SK-N-SH (cell line): ENCODE measurements around the gene GNAS. TPM values are rescaled to one million over a fixed set of nuclear protein-coding genes. Genes with fewer than 3 reads are reported as not detected.

Source experiments
- CTCF ChIA-PET: fragments of 300-600, 350-600 bp; formaldehyde crosslinking; extraction: SDS; loops from one replicate; lab custom pipeline; 2021; lab: Yijun Ruan, JAX
- POLR2A ChIA-PET: fragments of 350-600 bp; sonication (Branson Sonifier 250); formaldehyde crosslinking; extraction: SDS; loops from one replicate; lab custom pipeline; 2020; ENCODE audit warnings: antibody characterized with exemption, inconsistent platforms; lab: Yijun Ruan, JAX
- DNase-seq: peaks from one replicate; pipeline ENCODE4 v3.0.0; 2012
- H2AFZ ChIP-seq: fragments of 200-600 bp; sonication (generic); 2 replicates; pipeline ENCODE4 v1.8.1; 2016; ENCODE audit warnings: antibody characterized with exemption, mild to moderate bottlenecking, low read depth
- H3F3A ChIP-seq: fragments of 200-600 bp; sonication (generic); replicated peaks from 2 replicates; pipeline ENCODE3; 2016; ENCODE audit warnings: antibody characterized with exemption, mild to moderate bottlenecking; ENCODE audit not compliant: insufficient read depth
- H3K27ac ChIP-seq, 2 experiments: fragments of 200-500 bp in 1 of 2; fragments of 200-600 bp in 1 of 2; sonication (Bioruptor generic) in 1 of 2; sonication (generic), shearing (Covaris generic) in 1 of 2; 2 replicates each; pipeline versions ENCODE4 v1.5.1 to v1.6.1; 2014 to 2016; ENCODE audit warnings: low read depth in 2 of 2, inconsistent platforms in 1 of 2, low read length in 1 of 2, mild to moderate bottlenecking in 1 of 2, mixed read lengths in 1 of 2
- H3K27me3 ChIP-seq: fragments of 200-600 bp; sonication (generic), shearing (Covaris generic); 2 replicates; pipeline ENCODE4 v1.6.1; 2016; ENCODE audit warnings: mixed run types; ENCODE audit not compliant: insufficient read depth
- H3K36me3 ChIP-seq, 2 experiments: fragments of 200-500 bp in 1 of 2; fragments of 200-600 bp in 1 of 2; sonication (Bioruptor generic) in 1 of 2; sonication (generic) in 1 of 2; replicated peaks in 1 of 2; 2 replicates each; pipeline versions ENCODE3 to v1.5.1; 2014 to 2016; ENCODE audit warnings: low read length in 1 of 2, mild to moderate bottlenecking in 1 of 2; ENCODE audit not compliant: insufficient read depth in 2 of 2, control insufficient read depth in 1 of 2
- H3K4me1 ChIP-seq, 2 experiments: fragments of 200-500 bp in 1 of 2; fragments of 200-600 bp in 1 of 2; sonication (Bioruptor generic) in 1 of 2; sonication (generic), shearing (Covaris generic) in 1 of 2; 2 replicates each; pipeline versions ENCODE4 v1.5.1 to v1.6.1; 2014 to 2016; ENCODE audit warnings: low read depth in 1 of 2, low read length in 1 of 2, mixed run types in 1 of 2; ENCODE audit not compliant: insufficient read depth in 2 of 2, control insufficient read depth in 1 of 2
- H3K4me2 ChIP-seq: fragments of 200-600 bp; sonication (generic), shearing (Covaris generic); 2 replicates; pipeline ENCODE4 v1.6.1; 2017; ENCODE audit warnings: mixed run types
- H3K4me3 ChIP-seq, 2 experiments: fragments of 200-500 bp in 1 of 2; fragments of 200-600 bp in 1 of 2; sonication (Bioruptor generic) in 1 of 2; sonication (generic), shearing (Covaris generic) in 1 of 2; 2 replicates each; pipeline versions ENCODE4 v1.5.1 to v1.8.1; 2014 to 2016; ENCODE audit warnings: low read depth in 2 of 2, inconsistent platforms in 1 of 2, low read length in 1 of 2, mild to moderate bottlenecking in 1 of 2, mixed read lengths in 1 of 2, moderate library complexity in 1 of 2
- H3K79me2 ChIP-seq: fragments of 200-600 bp; sonication (generic); 2 replicates; pipeline ENCODE4 v1.8.1; 2017; ENCODE audit warnings: mild to moderate bottlenecking; ENCODE audit not compliant: insufficient read depth
- H3K9ac ChIP-seq: fragments of 200-600 bp; sonication (generic); 2 replicates; pipeline ENCODE4 v1.6.1; 2017; ENCODE audit warnings: mixed run types
- H3K9me2 ChIP-seq: fragments of 200-600 bp; sonication (generic); 2 replicates; pipeline ENCODE4 v1.6.1; 2017; ENCODE audit warnings: mixed run types
- H3K9me3 ChIP-seq: fragments of 200-600 bp; sonication (generic); 2 replicates; pipeline ENCODE4 v1.6.1; 2017; ENCODE audit warnings: mixed run types, mild to moderate bottlenecking, moderate library complexity
- H4K20me1 ChIP-seq: fragments of 200-600 bp; sonication (generic); 2 replicates; pipeline ENCODE4 v1.6.1; 2017; ENCODE audit warnings: mild to moderate bottlenecking, mixed run types; ENCODE audit not compliant: insufficient read depth
- CHD2 ChIP-seq: fragments of 150-350 bp; IDR thresholded peaks from 2 replicates; pipeline ENCODE4 v1.6.1; 2018; ENCODE audit warnings: low read length; ENCODE audit not compliant: partially characterized antibody
- EP300 ChIP-seq, 2 experiments: IDR thresholded peaks; 2 replicates each; pipeline versions ENCODE4 v1.4.0 to v1.6.1; 2012; ENCODE audit warnings: borderline replicate concordance in 1 of 2, low read depth in 1 of 2, low read length in 1 of 2
- EZH2phosphoT487 ChIP-seq: fragments of 200-600 bp; sonication (generic); IDR thresholded peaks from 2 replicates; pipeline ENCODE4 v1.6.1; 2017; ENCODE audit warnings: low read depth, mixed run types, mild to moderate bottlenecking, antibody characterized with exemption, moderate library complexity, borderline replicate concordance
- GABPA ChIP-seq: IDR thresholded peaks from 2 replicates; pipeline ENCODE4 v1.4.0; 2012; ENCODE audit warnings: low read depth, mild to moderate bottlenecking
- GATA2 ChIP-seq: sonication (generic); formaldehyde crosslinking; IDR thresholded peaks from 2 replicates; pipeline ENCODE4 v1.5.0; 2020; ENCODE audit warnings: mild to moderate bottlenecking, missing genetic modification reagents
- NRF1 ChIP-seq: IDR thresholded peaks from 2 replicates; pipeline ENCODE4 v1.6.1; 2012; ENCODE audit warnings: low read depth, mild to moderate bottlenecking, low read length
- RAD21 ChIP-seq: IDR thresholded peaks from 2 replicates; pipeline ENCODE4 v1.6.1; 2012; ENCODE audit warnings: mild to moderate bottlenecking, low read length
- SIN3A ChIP-seq: IDR thresholded peaks from 2 replicates; pipeline ENCODE4 v1.6.1; 2012; ENCODE audit warnings: low read depth, mild to moderate bottlenecking, low read length, moderate library complexity, borderline replicate concordance
- SMC3 ChIP-seq: IDR thresholded peaks from 2 replicates; pipeline ENCODE4 v1.6.1; 2012; ENCODE audit warnings: low read depth, low read length, improper control_type of control experiment
- TAF1 ChIP-seq: IDR thresholded peaks from 2 replicates; pipeline ENCODE4 v1.6.1; 2012; ENCODE audit warnings: low read depth, mild to moderate bottlenecking, low read length, moderate library complexity, borderline replicate concordance
- TCF12 ChIP-seq: IDR thresholded peaks from 2 replicates; pipeline ENCODE4 v1.4.0; 2012
- WGBS: methylation state at CpG from one replicate; pipeline ENCODE4 v1.1.6; 2017; ENCODE audit warnings: low lambda C conversion rate; 5-methylcytosine and 5-hydroxymethylcytosine counted together
- polyA plus RNA-seq, 3 experiments: library from polyadenylated mRNA; depleted of rRNA; stranded (reverse); fragments of >200 nt; gene quantifications; 2 replicates each; pipeline ENCODE4 v1.2.3, GENCODE V29; 2012
- TF ChIP-seq, protein P1 (sequence below): IDR thresholded peaks from 2 replicates; pipeline ENCODE4; 2012
- TF ChIP-seq, protein P2 (sequence below): fragments of 200-600 bp; sonication (generic); IDR thresholded peaks from 2 replicates; pipeline ENCODE4 v1.6.1; 2017; ENCODE audit warnings: antibody characterized with exemption, mild to moderate bottlenecking, moderate library complexity
- TF ChIP-seq, protein P3 (sequence below): IDR thresholded peaks from 2 replicates; pipeline ENCODE4 v1.6.1; 2012; ENCODE audit warnings: mild to moderate bottlenecking, low read depth, low read length, moderate library complexity
- TF ChIP-seq, protein P4 (sequence below): fragments of 150-350 bp; IDR thresholded peaks from 2 replicates; pipeline ENCODE4 v1.6.1; 2016; ENCODE audit warnings: mild to moderate bottlenecking, low read depth, low read length
- TF ChIP-seq, protein P5 (sequence below): IDR thresholded peaks from 2 replicates; pipeline ENCODE4 v1.4.0; 2012; ENCODE audit warnings: low read depth, borderline replicate concordance

The GNAS gene
- polyA plus RNA-seq, 1 of the 3 experiments (the other 2 are of a cell fraction), result 1,562 TPM

DNA sequence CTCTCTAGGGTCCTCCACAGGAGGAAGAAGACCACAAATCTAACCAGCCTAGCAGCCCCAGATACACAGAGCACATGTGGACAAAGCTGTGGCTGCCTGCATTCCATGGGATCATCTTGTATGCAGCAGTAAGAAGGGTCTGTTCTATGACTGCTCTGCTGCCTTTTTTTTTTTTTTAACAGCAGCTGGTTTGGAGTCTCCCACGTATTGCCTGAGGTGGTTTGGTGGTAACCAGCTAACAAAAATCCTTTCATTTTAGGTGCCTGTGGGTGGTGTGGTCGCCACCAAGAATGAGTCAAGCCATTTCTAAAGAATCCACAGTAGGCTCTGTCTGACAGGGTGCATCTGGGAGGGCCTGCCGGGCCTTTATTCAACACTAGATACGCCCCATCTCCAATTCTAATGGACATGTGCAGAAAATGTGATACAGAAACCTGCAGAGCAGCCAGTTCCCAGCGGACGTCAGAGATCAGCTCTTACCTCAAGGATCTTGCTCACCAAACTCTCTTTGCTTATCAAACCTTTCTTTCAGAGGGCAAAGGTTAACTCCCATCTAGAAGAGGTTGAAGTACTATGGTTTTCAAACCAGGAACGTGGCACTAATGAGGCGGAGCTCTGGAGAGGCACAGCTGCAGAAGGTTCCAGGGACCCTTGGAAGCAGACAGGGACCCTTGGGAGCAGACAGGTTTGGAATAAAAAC, 33.8 kb upstream of the GNAS start:
- Histone ChIP-seq H3K27me3 (no peaks in the 10 kb centered on the region), H3K4me1 (no peaks in the 10 kb centered on the region), H4K20me1 (no peaks in the 10 kb centered on the region), H3K9me2 (no peaks in the 10 kb centered on the region), H3K27ac (no peak overlapping the region), H3F3A (no peaks in the 10 kb centered on the region), H3K4me2 (no peak overlapping the region), H3K79me2 (no peaks in the 10 kb centered on the region), H3K36me3 (no peaks in the 10 kb centered on the region), H3K9me3 (no peaks in the 10 kb centered on the region), H2AFZ (no peak overlapping the region), H3K9ac (no peak overlapping the region), H3K4me3 (no peak overlapping the region)
- DNase-seq, result no peak
- TF ChIP-seq SMC3, result no peak
- WGBS, result 54% methylated on average over 8 of the region's 8 CpGs
- ChIA-PET CTCF (interaction anchor here (0.5 to 0.9 kb wide), 2 partner anchors 28 to 615 kb away, joined by 3 read pairs; no protein-coding TSS in a partner anchor), POLR2A (no interaction called here)

DNA sequence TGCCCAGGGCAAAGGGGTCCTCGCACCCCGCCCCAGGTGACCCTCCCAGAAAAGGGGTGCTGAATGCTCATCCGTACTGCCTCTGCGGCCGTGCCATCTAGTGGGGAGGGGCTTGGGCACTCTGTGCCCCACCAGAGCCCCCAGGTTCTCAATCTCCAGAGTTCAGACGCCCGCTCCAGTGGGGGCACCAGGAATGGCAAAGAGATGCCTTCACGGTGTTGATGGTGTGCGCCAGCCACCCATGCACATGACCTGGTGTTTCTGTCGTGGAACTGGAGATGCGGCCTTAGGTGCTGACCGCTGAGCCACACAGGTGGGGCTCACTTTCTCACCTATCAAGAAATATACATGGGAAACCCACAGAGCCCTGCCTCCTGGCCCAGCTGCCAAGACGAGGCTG, 32.6 kb upstream of the GNAS start:
- no peak for DNase-seq
- Histone ChIP-seq H3K4me1 (no peaks in the 10 kb centered on the region), H3K27me3 (no peaks in the 10 kb centered on the region), H2AFZ (no peak overlapping the region), H3K9me3 (no peaks in the 10 kb centered on the region), H3K36me3 (no peaks in the 10 kb centered on the region), H3K9ac (no peak overlapping the region), H3K4me3 (no peak overlapping the region), H3F3A (no peaks in the 10 kb centered on the region), H3K79me2 (no peaks in the 10 kb centered on the region), H3K9me2 (no peaks in the 10 kb centered on the region), H3K27ac (no peak overlapping the region), H4K20me1 (no peaks in the 10 kb centered on the region), H3K4me2 (no peak overlapping the region)
- ChIA-PET CTCF (interaction anchor here (1.6 kb wide), 1 partner anchor 586 kb away, joined by 4 read pairs; no protein-coding TSS in a partner anchor), POLR2A (no interaction called here)
- TF ChIP-seq SIN3A, result no peak
- TF ChIP-seq RAD21, result no peak
- TF ChIP-seq GABPA, result no peak
- TF ChIP-seq EP300 (IDR thresholded peaks at IDR 0.05; ENCODE audit: borderline replicate concordance in 1 of 2, low read depth in 1 of 2, low read length in 1 of 2), result no peak
- TF ChIP-seq, protein P1, sequence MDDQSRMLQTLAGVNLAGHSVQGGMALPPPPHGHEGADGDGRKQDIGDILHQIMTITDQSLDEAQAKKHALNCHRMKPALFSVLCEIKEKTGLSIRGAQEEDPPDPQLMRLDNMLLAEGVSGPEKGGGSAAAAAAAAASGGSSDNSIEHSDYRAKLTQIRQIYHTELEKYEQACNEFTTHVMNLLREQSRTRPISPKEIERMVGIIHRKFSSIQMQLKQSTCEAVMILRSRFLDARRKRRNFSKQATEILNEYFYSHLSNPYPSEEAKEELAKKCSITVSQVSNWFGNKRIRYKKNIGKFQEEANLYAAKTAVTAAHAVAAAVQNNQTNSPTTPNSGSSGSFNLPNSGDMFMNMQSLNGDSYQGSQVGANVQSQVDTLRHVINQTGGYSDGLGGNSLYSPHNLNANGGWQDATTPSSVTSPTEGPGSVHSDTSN, result no peak
- no peak for TF ChIP-seq TCF12
- TF ChIP-seq TAF1, result no peak
- TF ChIP-seq, protein P2, sequence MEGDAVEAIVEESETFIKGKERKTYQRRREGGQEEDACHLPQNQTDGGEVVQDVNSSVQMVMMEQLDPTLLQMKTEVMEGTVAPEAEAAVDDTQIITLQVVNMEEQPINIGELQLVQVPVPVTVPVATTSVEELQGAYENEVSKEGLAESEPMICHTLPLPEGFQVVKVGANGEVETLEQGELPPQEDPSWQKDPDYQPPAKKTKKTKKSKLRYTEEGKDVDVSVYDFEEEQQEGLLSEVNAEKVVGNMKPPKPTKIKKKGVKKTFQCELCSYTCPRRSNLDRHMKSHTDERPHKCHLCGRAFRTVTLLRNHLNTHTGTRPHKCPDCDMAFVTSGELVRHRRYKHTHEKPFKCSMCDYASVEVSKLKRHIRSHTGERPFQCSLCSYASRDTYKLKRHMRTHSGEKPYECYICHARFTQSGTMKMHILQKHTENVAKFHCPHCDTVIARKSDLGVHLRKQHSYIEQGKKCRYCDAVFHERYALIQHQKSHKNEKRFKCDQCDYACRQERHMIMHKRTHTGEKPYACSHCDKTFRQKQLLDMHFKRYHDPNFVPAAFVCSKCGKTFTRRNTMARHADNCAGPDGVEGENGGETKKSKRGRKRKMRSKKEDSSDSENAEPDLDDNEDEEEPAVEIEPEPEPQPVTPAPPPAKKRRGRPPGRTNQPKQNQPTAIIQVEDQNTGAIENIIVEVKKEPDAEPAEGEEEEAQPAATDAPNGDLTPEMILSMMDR, result no peak
- TF ChIP-seq, protein P3, sequence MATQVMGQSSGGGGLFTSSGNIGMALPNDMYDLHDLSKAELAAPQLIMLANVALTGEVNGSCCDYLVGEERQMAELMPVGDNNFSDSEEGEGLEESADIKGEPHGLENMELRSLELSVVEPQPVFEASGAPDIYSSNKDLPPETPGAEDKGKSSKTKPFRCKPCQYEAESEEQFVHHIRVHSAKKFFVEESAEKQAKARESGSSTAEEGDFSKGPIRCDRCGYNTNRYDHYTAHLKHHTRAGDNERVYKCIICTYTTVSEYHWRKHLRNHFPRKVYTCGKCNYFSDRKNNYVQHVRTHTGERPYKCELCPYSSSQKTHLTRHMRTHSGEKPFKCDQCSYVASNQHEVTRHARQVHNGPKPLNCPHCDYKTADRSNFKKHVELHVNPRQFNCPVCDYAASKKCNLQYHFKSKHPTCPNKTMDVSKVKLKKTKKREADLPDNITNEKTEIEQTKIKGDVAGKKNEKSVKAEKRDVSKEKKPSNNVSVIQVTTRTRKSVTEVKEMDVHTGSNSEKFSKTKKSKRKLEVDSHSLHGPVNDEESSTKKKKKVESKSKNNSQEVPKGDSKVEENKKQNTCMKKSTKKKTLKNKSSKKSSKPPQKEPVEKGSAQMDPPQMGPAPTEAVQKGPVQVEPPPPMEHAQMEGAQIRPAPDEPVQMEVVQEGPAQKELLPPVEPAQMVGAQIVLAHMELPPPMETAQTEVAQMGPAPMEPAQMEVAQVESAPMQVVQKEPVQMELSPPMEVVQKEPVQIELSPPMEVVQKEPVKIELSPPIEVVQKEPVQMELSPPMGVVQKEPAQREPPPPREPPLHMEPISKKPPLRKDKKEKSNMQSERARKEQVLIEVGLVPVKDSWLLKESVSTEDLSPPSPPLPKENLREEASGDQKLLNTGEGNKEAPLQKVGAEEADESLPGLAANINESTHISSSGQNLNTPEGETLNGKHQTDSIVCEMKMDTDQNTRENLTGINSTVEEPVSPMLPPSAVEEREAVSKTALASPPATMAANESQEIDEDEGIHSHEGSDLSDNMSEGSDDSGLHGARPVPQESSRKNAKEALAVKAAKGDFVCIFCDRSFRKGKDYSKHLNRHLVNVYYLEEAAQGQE, result no peak
- TF ChIP-seq EZH2phosphoT487, result no peak
- TF ChIP-seq CHD2, result no peak
- TF ChIP-seq, protein P4, sequence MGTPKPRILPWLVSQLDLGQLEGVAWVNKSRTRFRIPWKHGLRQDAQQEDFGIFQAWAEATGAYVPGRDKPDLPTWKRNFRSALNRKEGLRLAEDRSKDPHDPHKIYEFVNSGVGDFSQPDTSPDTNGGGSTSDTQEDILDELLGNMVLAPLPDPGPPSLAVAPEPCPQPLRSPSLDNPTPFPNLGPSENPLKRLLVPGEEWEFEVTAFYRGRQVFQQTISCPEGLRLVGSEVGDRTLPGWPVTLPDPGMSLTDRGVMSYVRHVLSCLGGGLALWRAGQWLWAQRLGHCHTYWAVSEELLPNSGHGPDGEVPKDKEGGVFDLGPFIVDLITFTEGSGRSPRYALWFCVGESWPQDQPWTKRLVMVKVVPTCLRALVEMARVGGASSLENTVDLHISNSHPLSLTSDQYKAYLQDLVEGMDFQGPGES, result no peak
- TF ChIP-seq SMC3, result no peak
- no peak for TF ChIP-seq GATA2 (CRISPR knock-in tag)
- no peak for TF ChIP-seq NRF1
- TF ChIP-seq, protein P5, sequence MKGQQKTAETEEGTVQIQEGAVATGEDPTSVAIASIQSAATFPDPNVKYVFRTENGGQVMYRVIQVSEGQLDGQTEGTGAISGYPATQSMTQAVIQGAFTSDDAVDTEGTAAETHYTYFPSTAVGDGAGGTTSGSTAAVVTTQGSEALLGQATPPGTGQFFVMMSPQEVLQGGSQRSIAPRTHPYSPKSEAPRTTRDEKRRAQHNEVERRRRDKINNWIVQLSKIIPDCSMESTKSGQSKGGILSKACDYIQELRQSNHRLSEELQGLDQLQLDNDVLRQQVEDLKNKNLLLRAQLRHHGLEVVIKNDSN, result no peak
- WGBS, result 84% methylated on average over 6 of the region's 13 CpGs
